SIG-M5 treated with dmso at 0.1 percent for 504 hours (cell line): ENCODE data around the gene KRTAP2-3.
"Not testable (repeated sequence)": the region's sequence is repeated elsewhere in the genome, so short reads cannot be mapped to it uniquely, and the experiment has no call there.

ENCODE experiments used
- DNase-seq: peaks from one replicate; lab custom pipeline; 2025; ENCODE audit not compliant: unreplicated experiment; lab: John Stamatoyannopoulos, UW

KRTAP2-3 gene

GRCh38 chr17:41034346-41034935 lies 25.5 kb downstream of the KRTAP2-3 start, which contains the start of gene KRTAP1-3:
Gene KRTAP1-3 (minus strand): TSS chr17:41034874. CDS start chr17:41034821, 53 bp downstream.
- DNase-seq, result not testable (repeated sequence)

GRCh38 chr17:41029633-41030245 lies 30.2 kb downstream of the KRTAP2-3 start, which contains the start of gene KRTAP1-4:
Gene KRTAP1-4 (minus strand): TSS chr17:41030195. CDS start chr17:41030078, 117 bp downstream.
- no peak for DNase-seq

- DNase-seq, result no peak
These were observed 33.0 kb downstream of the KRTAP2-3 start, which contains the start of gene KRTAP1-5 for GRCh38 chr17:41026715-41027471. Gene KRTAP1-5 (minus strand): TSS chr17:41027208. CDS start chr17:41027155, 53 bp downstream.

- no peak for DNase-seq
These were observed 35.2 kb downstream of the KRTAP2-3 start for GRCh38 chr17:41024697-41025096.

- no peak for DNase-seq
These were observed 39.6 kb downstream of the KRTAP2-3 start for GRCh38 chr17:41020336-41020735.

- DNase-seq, result no peak
These were observed 40.5 kb downstream of the KRTAP2-3 start for GRCh38 chr17:41019415-41019814.

- DNase-seq, result no peak
These were observed 41.4 kb downstream of the KRTAP2-3 start for GRCh38 chr17:41018541-41018940.

GRCh38 chr17:41016578-41017215 lies 43.2 kb downstream of the KRTAP2-3 start:
- DNase-seq, result no peak

- DNase-seq, result no peak
These were observed 44.5 kb downstream of the KRTAP2-3 start for GRCh38 chr17:41015454-41015853.

GRCh38 chr17:41013606-41014005 lies 46.3 kb downstream of the KRTAP2-3 start:
- DNase-seq, result no peak

- no peak for DNase-seq
These were observed 46.7 kb downstream of the KRTAP2-3 start for GRCh38 chr17:41013181-41013580.

- no peak for DNase-seq
These were observed 47.4 kb downstream of the KRTAP2-3 start for GRCh38 chr17:41012326-41013120.

GRCh38 chr17:41010441-41010840 lies 49.5 kb downstream of the KRTAP2-3 start:
- DNase-seq, result no peak

GRCh38 chr17:41009936-41010335 lies 50.0 kb downstream of the KRTAP2-3 start:
- no peak for DNase-seq

- peak; percentile 21 for DNase-seq
These were observed 50.6 kb downstream of the KRTAP2-3 start for GRCh38 chr17:41009301-41009760.
